HG02852 (cell line): ENCODE measurements around the gene MIP.
"Not testable (repeated sequence)": the region's sequence is repeated elsewhere in the genome, so short reads cannot be mapped to it uniquely, and the experiment has no call there.

Source experiments
- ATAC-seq: cut with Tn5 transposase; IDR thresholded peaks from one replicate; pipeline ENCODE4 v1.9.1; 2021; ENCODE audit warnings: mild to moderate bottlenecking, moderate library complexity; ENCODE audit not compliant: unreplicated experiment

Gene MIP

GRCh38 chr12:56468216-56469006, 14.0 kb upstream of the MIP start, which contains the start of gene SPRYD4:
TSS of gene SPRYD4 (plus strand) at chr12:56468578. CDS start at chr12:56468592, 14 bp downstream.
- ATAC-seq, result peak; percentile 89

GRCh38 chr12:56462565-56462964, 8.1 kb upstream of the MIP start:
- no peak for ATAC-seq

- ATAC-seq, result no peak
Observed at GRCh38 chr12:56461235-56462159, 7.0 kb upstream of the MIP start.

GRCh38 chr12:56457817-56458216, 3.4 kb upstream of the MIP start:
- ATAC-seq, result no peak

GRCh38 chr12:56451147-56451546, 3.3 kb downstream of the MIP start:
- ATAC-seq, result no peak

GRCh38 chr12:56450241-56450640, 4.2 kb downstream of the MIP start:
- ATAC-seq, result no peak

GRCh38 chr12:56449622-56449984, 4.9 kb downstream of the MIP start:
- ATAC-seq, result no peak

- peak; percentile 97 for ATAC-seq
Observed at GRCh38 chr12:56448860-56449621, 5.4 kb downstream of the MIP start, which contains the start of gene TIMELESS. TSS of gene TIMELESS (minus strand) at chr12:56449426. CDS start at chr12:56434170, 15,256 bp downstream.

- ATAC-seq, result not testable (repeated sequence)
Observed at GRCh38 chr12:56443208-56443607, 11.2 kb downstream of the MIP start.

GRCh38 chr12:56437430-56438176, 16.9 kb downstream of the MIP start:
- ATAC-seq, result no peak

GRCh38 chr12:56434828-56435227, 19.6 kb downstream of the MIP start:
- ATAC-seq, result no peak

GRCh38 chr12:56431850-56432249, 22.6 kb downstream of the MIP start:
- ATAC-seq, result no peak

- no peak for ATAC-seq
Observed at GRCh38 chr12:56431288-56431687, 23.2 kb downstream of the MIP start.

GRCh38 chr12:56425940-56426438, 28.5 kb downstream of the MIP start:
- ATAC-seq, result no peak

- ATAC-seq, result no peak
Observed at GRCh38 chr12:56425193-56425592, 29.3 kb downstream of the MIP start.

GRCh38 chr12:56420411-56420810, 34.0 kb downstream of the MIP start:
- no peak for ATAC-seq

GRCh38 chr12:56417739-56418138, 36.7 kb downstream of the MIP start:
- ATAC-seq, result no peak

- no peak for ATAC-seq
Observed at GRCh38 chr12:56414401-56414800, 40.1 kb downstream of the MIP start.

GRCh38 chr12:56413392-56413791, 41.1 kb downstream of the MIP start:
- no peak for ATAC-seq
